Suprapubic skin (tissue), 4 donors: ENCODE results near the gene ADGRG2. TPM values are rescaled to one million over a fixed set of nuclear protein-coding genes. Genes with fewer than 3 reads are reported as not detected.

ENCODE experiments used
- DNase-seq, 2 donors: peaks; one replicate each; pipeline ENCODE4 v3.0.0-alpha.2; 2019; ENCODE audit warnings: low spot score in 2 of 2
- H3K27ac ChIP-seq: fragments of 200-600 bp; sonication (generic); one replicate; pipeline ENCODE4 v1.5.1; 2019
- H3K27me3 ChIP-seq: fragments of 200-600 bp; sonication (generic); one replicate; pipeline ENCODE4 v1.5.1; 2019
- H3K36me3 ChIP-seq: fragments of 200-600 bp; sonication (generic); one replicate; pipeline ENCODE4 v1.5.1; 2019
- H3K4me1 ChIP-seq: fragments of 200-600 bp; sonication (generic); one replicate; pipeline ENCODE4 v1.5.1; 2019
- H3K4me3 ChIP-seq: fragments of 200-600 bp; sonication (generic); one replicate; pipeline ENCODE4 v1.5.1; 2019; ENCODE audit warnings: mild to moderate bottlenecking
- H3K9me3 ChIP-seq: fragments of 200-600 bp; sonication (generic); one replicate; pipeline ENCODE4 v1.5.1; 2019
- EP300 ChIP-seq: sonication (generic); formaldehyde crosslinking; IDR thresholded peaks from one replicate; pipeline ENCODE4 v1.6.1; 2017; ENCODE audit warnings: antibody characterized with exemption
- POLR2A ChIP-seq, 2 donors: fragments of 450-650 bp; IDR thresholded peaks; one replicate each; pipeline ENCODE4 v1.6.1; 2017; ENCODE audit warnings: antibody characterized with exemption in 2 of 2, mild to moderate bottlenecking in 2 of 2, moderate library complexity in 2 of 2
- POLR2AphosphoS5 ChIP-seq, 3 donors: sonication (generic); formaldehyde crosslinking; IDR thresholded peaks; one replicate each; pipeline ENCODE4 v1.6.1; 2017; ENCODE audit warnings: antibody characterized with exemption in 3 of 3
- WGBS: methylation state at CpG from one replicate; pipeline ENCODE4 v1.1.5; 2018; 5-methylcytosine and 5-hydroxymethylcytosine counted together
- total RNA-seq, 4 donors: library from RNA; depleted of rRNA; stranded (reverse); fragments of >200 nt; gene quantifications; one replicate each; pipeline ENCODE4 v1.1.0, GENCODE V29; 2016
- TF ChIP-seq, protein P1 (sequence below), 2 donors: fragments of 200-600 bp in 1 of 2; fragments of 450-650 bp in 1 of 2; sonication (generic) in 1 of 2; IDR thresholded peaks; one replicate each; pipeline ENCODE4 v1.5.1; 2016 to 2019; ENCODE audit warnings: antibody characterized with exemption in 2 of 2, mild to moderate bottlenecking in 1 of 2, moderate library complexity in 1 of 2

The ADGRG2 gene
- total RNA-seq, 4 donors from 2014 or later: 0.24 to 2.0 (median 0.60) TPM

GRCh38 chrX:18964026-18964425, 158.2 kb downstream of the ADGRG2 start:
- Histone ChIP-seq H3K4me1 (no peaks in the 10 kb centered on the region), H3K27me3 (no peaks in the 10 kb centered on the region), H3K4me3 (no peak overlapping the region), H3K36me3 (no peaks in the 10 kb centered on the region), H3K9me3 (no peaks in the 10 kb centered on the region), H3K27ac (no peak overlapping the region)
- 75% methylated on average over 4 of the region's 4 CpGs for WGBS
- DNase-seq: no peak
- no peak for TF ChIP-seq EP300
- no peak for TF ChIP-seq POLR2AphosphoS5 (IDR thresholded peaks at IDR 0.05)
- TF ChIP-seq, protein P1, sequence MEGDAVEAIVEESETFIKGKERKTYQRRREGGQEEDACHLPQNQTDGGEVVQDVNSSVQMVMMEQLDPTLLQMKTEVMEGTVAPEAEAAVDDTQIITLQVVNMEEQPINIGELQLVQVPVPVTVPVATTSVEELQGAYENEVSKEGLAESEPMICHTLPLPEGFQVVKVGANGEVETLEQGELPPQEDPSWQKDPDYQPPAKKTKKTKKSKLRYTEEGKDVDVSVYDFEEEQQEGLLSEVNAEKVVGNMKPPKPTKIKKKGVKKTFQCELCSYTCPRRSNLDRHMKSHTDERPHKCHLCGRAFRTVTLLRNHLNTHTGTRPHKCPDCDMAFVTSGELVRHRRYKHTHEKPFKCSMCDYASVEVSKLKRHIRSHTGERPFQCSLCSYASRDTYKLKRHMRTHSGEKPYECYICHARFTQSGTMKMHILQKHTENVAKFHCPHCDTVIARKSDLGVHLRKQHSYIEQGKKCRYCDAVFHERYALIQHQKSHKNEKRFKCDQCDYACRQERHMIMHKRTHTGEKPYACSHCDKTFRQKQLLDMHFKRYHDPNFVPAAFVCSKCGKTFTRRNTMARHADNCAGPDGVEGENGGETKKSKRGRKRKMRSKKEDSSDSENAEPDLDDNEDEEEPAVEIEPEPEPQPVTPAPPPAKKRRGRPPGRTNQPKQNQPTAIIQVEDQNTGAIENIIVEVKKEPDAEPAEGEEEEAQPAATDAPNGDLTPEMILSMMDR (IDR thresholded peaks at IDR 0.05): no peak
- no peak for TF ChIP-seq POLR2A (IDR thresholded peaks at IDR 0.05)

DNA sequence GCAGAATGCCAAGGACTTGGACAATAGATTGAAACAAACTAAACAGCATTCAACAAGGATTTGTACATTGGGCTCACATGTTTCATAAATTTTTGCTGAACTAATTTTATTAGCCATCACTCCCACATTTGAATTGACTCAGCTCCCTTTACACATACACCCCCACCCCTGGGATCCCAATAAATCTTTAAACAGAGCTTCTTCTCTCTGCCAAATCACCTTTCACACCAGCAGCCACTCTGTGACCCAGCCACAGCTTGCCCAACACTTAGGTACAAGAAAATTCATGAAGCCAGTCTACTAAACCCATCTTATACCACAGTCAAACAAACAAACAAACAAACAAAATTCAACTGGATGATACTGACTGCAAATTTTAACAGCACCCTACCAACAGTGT, 159.9 kb downstream of the ADGRG2 start:
- TF ChIP-seq, protein P1 (IDR thresholded peaks at IDR 0.05): no peak
- TF ChIP-seq POLR2A (IDR thresholded peaks at IDR 0.05) (no peak), EP300 (no peak), POLR2AphosphoS5 (IDR thresholded peaks at IDR 0.05) (no peak)
- DNase-seq: no peak
- Histone ChIP-seq H3K27me3 (no peaks in the 10 kb centered on the region), H3K36me3 (no peaks in the 10 kb centered on the region), H3K27ac (no peak overlapping the region), H3K9me3 (no peaks in the 10 kb centered on the region), H3K4me3 (no peak overlapping the region), H3K4me1 (no peaks in the 10 kb centered on the region)

DNA sequence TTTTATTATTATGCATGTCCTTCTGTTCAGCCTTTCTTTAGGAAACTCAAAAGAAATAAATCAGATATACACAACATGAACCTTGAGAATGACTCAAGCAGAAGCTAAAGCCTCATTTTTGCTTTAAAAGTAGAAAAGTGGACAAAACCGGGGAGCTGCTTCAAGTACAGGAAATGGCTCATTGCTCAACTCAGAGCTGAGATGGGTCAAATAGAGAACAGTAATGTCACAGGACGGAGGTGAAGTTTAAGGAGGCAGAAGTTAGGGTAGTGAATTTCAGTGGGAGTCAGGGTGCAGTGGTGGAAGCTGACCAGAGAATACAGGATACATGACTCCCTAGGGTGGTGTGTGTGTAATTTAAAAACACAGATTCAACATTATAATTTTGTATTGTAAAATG, 160.6 kb downstream of the ADGRG2 start:
- no peak overlapping the region for H3K4me3 ChIP-seq
- WGBS: 79% methylated on average over 2 of the region's 2 CpGs

GRCh38 chrX:18956303-18957032, 165.8 kb downstream of the ADGRG2 start:
- H3K27ac ChIP-seq: no peak overlapping the region
- no peaks in the 10 kb centered on the region for H3K9me3 ChIP-seq
- H3K4me1 ChIP-seq: no peaks in the 10 kb centered on the region
- H3K36me3 ChIP-seq: no peaks in the 10 kb centered on the region
- no peak overlapping the region for H3K4me3 ChIP-seq
- TF ChIP-seq, protein P1 (IDR thresholded peaks at IDR 0.05): no peak
- TF ChIP-seq POLR2AphosphoS5 (IDR thresholded peaks at IDR 0.05) (no peak), POLR2A (IDR thresholded peaks at IDR 0.05) (no peak), EP300 (no peak)
- DNase-seq: no peak
- no peaks in the 10 kb centered on the region for H3K27me3 ChIP-seq
- 87% methylated on average over 7 of the region's 7 CpGs for WGBS

More for the DNA sequence above, 160.6 kb downstream of the ADGRG2 start:
- TF ChIP-seq, protein P1 (IDR thresholded peaks at IDR 0.05): no peak
- TF ChIP-seq EP300: no peak
- no peak for TF ChIP-seq POLR2AphosphoS5 (IDR thresholded peaks at IDR 0.05)
- TF ChIP-seq POLR2A (IDR thresholded peaks at IDR 0.05): no peak
- Histone ChIP-seq H3K27me3 (no peaks in the 10 kb centered on the region), H3K36me3 (no peaks in the 10 kb centered on the region), H3K4me1 (no peaks in the 10 kb centered on the region), H3K27ac (no peak overlapping the region), H3K9me3 (no peaks in the 10 kb centered on the region)
- no peak for DNase-seq

DNA sequence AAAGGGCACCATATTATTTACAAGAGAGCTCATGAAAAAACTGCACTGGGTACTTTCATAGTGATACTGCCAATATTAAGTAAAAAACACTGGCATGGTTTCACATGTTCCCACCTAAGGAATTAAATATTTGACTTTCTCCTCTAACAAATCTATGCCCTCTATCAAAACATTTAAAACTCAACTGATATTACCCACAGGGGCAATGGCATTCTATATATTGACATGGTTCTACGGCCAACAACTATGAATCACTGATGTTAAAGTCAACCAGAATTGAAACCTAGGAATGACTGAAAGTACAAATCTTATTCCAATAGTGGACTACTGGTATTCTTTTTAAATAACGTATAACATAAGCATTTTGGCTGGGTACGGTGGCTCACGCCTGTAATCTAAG, 166.6 kb downstream of the ADGRG2 start:
- Histone ChIP-seq H3K36me3 (no peaks in the 10 kb centered on the region), H3K27me3 (no peaks in the 10 kb centered on the region), H3K9me3 (no peaks in the 10 kb centered on the region), H3K27ac (no peak overlapping the region), H3K4me3 (no peak overlapping the region), H3K4me1 (no peaks in the 10 kb centered on the region)
- TF ChIP-seq, protein P1 (IDR thresholded peaks at IDR 0.05): no peak
- TF ChIP-seq POLR2A (IDR thresholded peaks at IDR 0.05) (no peak), EP300 (no peak), POLR2AphosphoS5 (IDR thresholded peaks at IDR 0.05) (no peak)
- 91% methylated on average over 4 of the region's 4 CpGs for WGBS
- no peak for DNase-seq
